Mesothelial cell of epicardium (in vitro differentiated cells): ENCODE results near the gene CPNE1. TPM values are rescaled to one million over a fixed set of nuclear protein-coding genes. Genes with fewer than 3 reads are reported as not detected.

ENCODE experiments used
- DNase-seq, 2 experiments: peaks; one replicate each; pipeline ENCODE4 v3.0.0; 2021; ENCODE audit warnings: low spot score in 2 of 2; ENCODE audit not compliant: unreplicated experiment in 2 of 2
- H3K27ac Mint-ChIP-seq: 2 replicates; pipeline ENCODE4 v1.8.0; 2021; ENCODE audit warnings: mixed read lengths
- H3K27me3 Mint-ChIP-seq: 2 replicates; pipeline ENCODE4 v1.8.0; 2021; ENCODE audit warnings: low read depth, mixed read lengths
- H3K36me3 Mint-ChIP-seq: 2 replicates; pipeline ENCODE4 v1.8.0; 2021; ENCODE audit warnings: mixed read lengths
- H3K4me1 Mint-ChIP-seq: 2 replicates; pipeline ENCODE4 v1.8.0; 2021; ENCODE audit warnings: mixed read lengths
- H3K4me3 Mint-ChIP-seq: 2 replicates; pipeline ENCODE4 v1.8.0; 2021; ENCODE audit warnings: mild to moderate bottlenecking, moderate library complexity, mixed read lengths
- H3K9me3 Mint-ChIP-seq: 2 replicates; pipeline ENCODE4 v1.8.0; 2021; ENCODE audit warnings: mixed read lengths
- total RNA-seq: library from RNA; stranded (reverse); gene quantifications from 3 replicates; pipeline ENCODE4 v1.2.1, GENCODE V29; 2021
- TF ChIP-seq, protein P1 (sequence below): fragments of 200-600 bp; sonication (generic); IDR thresholded peaks from one replicate; pipeline ENCODE4 v1.5.0; 2021; ENCODE audit warnings: antibody characterized with exemption; ENCODE audit not compliant: unreplicated experiment

The CPNE1 gene
- total RNA-seq, 1 donor from 2014 or later: 246 TPM

DNA sequence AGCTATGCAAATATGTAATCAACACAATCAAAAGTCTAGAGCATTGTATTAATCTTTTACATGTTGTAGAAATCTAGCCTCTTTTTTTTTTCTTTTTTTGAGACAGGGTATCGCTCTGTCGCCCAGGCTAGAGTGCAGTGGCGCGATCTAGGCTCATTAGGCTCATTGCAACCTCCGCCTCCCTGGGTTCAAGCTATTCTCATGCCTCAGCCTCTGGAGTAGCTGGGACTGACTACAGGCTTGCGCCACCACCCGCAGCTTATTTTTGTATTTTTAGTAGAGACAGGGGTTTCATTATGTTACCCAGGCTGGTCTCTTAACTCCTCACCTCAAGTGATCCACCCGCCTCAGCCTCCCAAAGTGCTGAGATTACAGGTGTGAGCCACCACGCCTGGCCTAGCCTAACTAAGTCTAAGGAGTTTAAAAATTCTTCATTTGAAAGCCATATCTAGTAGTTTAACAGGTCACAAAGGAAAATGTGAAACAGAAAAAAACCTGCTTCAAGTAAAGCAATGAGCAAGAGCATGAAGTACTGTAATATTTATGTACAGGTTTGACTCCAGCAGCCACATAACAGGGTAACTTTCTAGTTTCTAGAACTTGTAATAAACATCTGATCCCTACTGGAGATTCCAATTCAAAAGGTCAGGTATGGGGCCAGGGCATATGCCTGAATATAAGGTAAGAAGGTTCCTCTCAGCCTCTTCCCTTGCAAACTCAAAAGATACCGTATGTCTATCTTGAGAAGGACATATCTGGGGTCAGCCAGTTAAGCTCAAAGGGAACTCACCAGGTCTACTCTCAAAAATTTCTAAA lies 4.4 kb downstream of the CPNE1 start:
- peaks cover 57% of the 10 kb centered on the region for H3K4me1 Mint-ChIP-seq
- H3K4me3 Mint-ChIP-seq: no peak overlapping the region
- H3K9me3 Mint-ChIP-seq: no peaks in the 10 kb centered on the region
- TF ChIP-seq, protein P1, sequence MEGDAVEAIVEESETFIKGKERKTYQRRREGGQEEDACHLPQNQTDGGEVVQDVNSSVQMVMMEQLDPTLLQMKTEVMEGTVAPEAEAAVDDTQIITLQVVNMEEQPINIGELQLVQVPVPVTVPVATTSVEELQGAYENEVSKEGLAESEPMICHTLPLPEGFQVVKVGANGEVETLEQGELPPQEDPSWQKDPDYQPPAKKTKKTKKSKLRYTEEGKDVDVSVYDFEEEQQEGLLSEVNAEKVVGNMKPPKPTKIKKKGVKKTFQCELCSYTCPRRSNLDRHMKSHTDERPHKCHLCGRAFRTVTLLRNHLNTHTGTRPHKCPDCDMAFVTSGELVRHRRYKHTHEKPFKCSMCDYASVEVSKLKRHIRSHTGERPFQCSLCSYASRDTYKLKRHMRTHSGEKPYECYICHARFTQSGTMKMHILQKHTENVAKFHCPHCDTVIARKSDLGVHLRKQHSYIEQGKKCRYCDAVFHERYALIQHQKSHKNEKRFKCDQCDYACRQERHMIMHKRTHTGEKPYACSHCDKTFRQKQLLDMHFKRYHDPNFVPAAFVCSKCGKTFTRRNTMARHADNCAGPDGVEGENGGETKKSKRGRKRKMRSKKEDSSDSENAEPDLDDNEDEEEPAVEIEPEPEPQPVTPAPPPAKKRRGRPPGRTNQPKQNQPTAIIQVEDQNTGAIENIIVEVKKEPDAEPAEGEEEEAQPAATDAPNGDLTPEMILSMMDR: no peak
- DNase-seq: no peak
- H3K27ac Mint-ChIP-seq: peak overlapping the region; percentile 30
- H3K27me3 Mint-ChIP-seq: no peaks in the 10 kb centered on the region
- H3K36me3 Mint-ChIP-seq: peaks cover 3% of the 10 kb centered on the region

DNA sequence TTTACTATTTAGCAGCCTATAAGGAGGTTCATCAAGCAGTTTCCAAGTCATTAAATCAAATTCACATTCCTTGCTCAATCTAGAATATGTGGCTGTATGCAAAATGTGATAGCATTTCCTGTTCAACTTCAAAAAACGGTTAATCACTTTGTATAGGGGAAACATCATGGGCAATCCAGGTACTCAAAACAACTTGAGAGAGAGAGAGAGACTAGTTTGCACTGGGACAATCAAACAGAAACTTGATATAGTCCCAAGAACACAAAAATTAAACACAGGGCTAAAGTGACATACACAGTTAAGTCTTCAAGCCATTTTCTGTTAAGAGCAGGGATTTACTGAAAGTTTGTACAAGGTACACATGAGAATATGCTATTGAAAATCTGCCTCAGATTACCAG lies 7.4 kb downstream of the CPNE1 start:
- Mint-ChIP-seq H3K4me1 (peaks cover 37% of the 10 kb centered on the region), H3K4me3 (no peak overlapping the region), H3K27ac (peak overlapping the region; percentile 70), H3K36me3 (peaks cover 4% of the 10 kb centered on the region), H3K27me3 (no peaks in the 10 kb centered on the region), H3K9me3 (no peaks in the 10 kb centered on the region)
- no peak for DNase-seq
- TF ChIP-seq, protein P1: no peak

DNA sequence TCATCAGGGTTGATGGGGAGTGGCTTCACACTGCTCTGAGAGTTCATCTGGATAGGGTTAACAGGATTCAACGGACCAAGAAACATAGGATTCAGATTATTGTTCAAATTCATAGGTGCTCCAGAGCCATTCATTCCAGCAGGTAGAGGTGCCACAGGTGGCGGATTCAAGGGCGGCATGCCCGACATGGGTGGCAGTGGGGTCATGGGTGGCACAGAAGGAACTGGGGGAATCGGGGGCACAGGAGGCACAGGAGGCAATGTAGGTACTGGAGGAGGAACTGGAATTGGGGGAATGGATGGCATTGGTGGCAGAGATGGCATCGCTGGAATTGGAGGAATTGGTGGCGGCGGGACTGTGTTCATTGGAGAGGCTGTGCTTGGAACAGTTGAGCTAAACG lies 10.3 kb downstream of the CPNE1 start:
- TF ChIP-seq, protein P1: no peak
- no peak for DNase-seq
- peaks cover 17% of the 10 kb centered on the region for H3K36me3 Mint-ChIP-seq
- peaks cover 11% of the 10 kb centered on the region for H3K4me1 Mint-ChIP-seq
- H3K4me3 Mint-ChIP-seq: no peak overlapping the region
- no peaks in the 10 kb centered on the region for H3K9me3 Mint-ChIP-seq
- no peaks in the 10 kb centered on the region for H3K27me3 Mint-ChIP-seq
- no peak overlapping the region for H3K27ac Mint-ChIP-seq

DNA sequence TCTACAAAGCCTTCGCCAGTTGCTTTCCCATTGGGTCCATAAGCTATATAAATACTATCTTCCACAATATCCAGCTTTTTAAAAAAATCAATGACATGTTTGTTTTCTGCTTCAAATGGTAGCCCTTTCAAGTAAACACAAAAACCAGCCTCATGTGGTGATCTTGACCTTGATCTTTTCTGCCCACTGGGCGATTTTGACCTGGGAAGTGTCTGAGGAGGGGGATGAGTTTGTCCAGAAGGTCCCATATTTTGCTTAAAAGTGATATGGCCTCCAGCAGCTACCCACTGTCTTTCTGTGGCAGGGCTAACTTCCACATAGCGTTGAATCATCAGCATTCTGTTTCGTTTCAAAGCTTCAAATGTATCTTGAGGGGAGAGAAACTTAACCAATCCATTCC lies 10.8 kb downstream of the CPNE1 start:
- Mint-ChIP-seq H3K27ac (no peak overlapping the region), H3K4me3 (no peak overlapping the region), H3K27me3 (no peaks in the 10 kb centered on the region), H3K9me3 (no peaks in the 10 kb centered on the region), H3K4me1 (peaks cover 8% of the 10 kb centered on the region), H3K36me3 (peaks cover 20% of the 10 kb centered on the region)
- TF ChIP-seq, protein P1: no peak
- no peak for DNase-seq

DNA sequence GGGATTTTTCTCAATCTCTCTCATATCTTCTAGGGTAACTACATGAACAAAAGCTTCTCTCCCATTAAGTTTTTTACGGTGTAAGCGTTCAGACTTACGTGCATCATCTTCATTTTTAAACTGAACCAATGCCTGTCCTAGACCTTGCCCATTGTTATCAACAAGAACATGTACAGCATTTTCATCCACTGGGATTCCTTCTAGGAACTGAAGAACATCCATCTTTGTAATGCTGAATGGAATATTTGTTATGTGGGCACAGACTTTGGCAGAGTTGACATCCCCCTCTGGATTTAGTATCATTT lies 11.3 kb downstream of the CPNE1 start:
- Mint-ChIP-seq H3K4me1 (peaks cover 6% of the 10 kb centered on the region), H3K36me3 (peaks cover 24% of the 10 kb centered on the region), H3K27me3 (no peaks in the 10 kb centered on the region), H3K27ac (no peak overlapping the region), H3K9me3 (no peaks in the 10 kb centered on the region), H3K4me3 (no peak overlapping the region)
- TF ChIP-seq, protein P1: no peak
- no peak for DNase-seq
